Esophagus muscularis mucosa (tissue), 3 donors: ENCODE results near the gene FOSL2.

ENCODE experiments used
- POLR2AphosphoS5 ChIP-seq, 2 donors: sonication (generic); formaldehyde crosslinking; IDR thresholded peaks; one replicate each; pipeline ENCODE4 v1.6.1; 2017; ENCODE audit warnings: antibody characterized with exemption in 2 of 2
- TF ChIP-seq, protein P1 (sequence below), 3 experiments: fragments of 200-600 bp in 2 of 3; fragments of 450-650 bp in 1 of 3; sonication (generic) in 2 of 3; IDR thresholded peaks; one replicate each; pipeline ENCODE4 v1.5.1; 2017 to 2019; ENCODE audit warnings: antibody characterized with exemption in 3 of 3, mild to moderate bottlenecking in 2 of 3, moderate library complexity in 1 of 3

DNA sequence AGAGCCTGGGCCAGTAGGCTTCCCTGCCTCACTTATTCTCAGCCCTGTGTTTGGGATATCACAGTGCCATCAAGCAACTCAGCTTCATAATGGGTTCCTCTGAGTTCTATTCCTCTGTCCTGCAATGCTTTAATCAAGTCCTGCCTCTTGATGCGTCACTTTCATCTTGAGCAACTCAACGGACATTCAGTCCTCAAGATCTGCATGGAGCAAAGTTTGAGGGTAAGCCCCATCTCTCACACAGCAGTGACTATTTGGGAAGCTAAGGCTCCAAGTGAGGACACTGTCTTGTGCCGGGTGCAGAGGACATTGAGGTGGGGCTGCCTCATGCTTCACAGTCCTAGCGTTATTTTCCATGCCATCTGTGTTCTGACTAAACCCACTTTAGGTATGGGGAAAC is 52.3 kb downstream of the FOSL2 start:
- TF ChIP-seq, protein P1, sequence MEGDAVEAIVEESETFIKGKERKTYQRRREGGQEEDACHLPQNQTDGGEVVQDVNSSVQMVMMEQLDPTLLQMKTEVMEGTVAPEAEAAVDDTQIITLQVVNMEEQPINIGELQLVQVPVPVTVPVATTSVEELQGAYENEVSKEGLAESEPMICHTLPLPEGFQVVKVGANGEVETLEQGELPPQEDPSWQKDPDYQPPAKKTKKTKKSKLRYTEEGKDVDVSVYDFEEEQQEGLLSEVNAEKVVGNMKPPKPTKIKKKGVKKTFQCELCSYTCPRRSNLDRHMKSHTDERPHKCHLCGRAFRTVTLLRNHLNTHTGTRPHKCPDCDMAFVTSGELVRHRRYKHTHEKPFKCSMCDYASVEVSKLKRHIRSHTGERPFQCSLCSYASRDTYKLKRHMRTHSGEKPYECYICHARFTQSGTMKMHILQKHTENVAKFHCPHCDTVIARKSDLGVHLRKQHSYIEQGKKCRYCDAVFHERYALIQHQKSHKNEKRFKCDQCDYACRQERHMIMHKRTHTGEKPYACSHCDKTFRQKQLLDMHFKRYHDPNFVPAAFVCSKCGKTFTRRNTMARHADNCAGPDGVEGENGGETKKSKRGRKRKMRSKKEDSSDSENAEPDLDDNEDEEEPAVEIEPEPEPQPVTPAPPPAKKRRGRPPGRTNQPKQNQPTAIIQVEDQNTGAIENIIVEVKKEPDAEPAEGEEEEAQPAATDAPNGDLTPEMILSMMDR (IDR thresholded peaks at IDR 0.05), result no peak
- TF ChIP-seq POLR2AphosphoS5 (IDR thresholded peaks at IDR 0.05), result no peak
